Adrenal gland (tissue), 5 donors: Measurements from ENCODE around the gene CNGA3.

ENCODE experiments used
- POLR2A ChIP-seq, 2 donors: fragments of 450-650 bp; IDR thresholded peaks; one replicate each; pipeline ENCODE4 v1.6.1; 2017; ENCODE audit warnings: antibody characterized with exemption in 2 of 2, mild to moderate bottlenecking in 2 of 2, moderate library complexity in 1 of 2
- TF ChIP-seq, protein P1 (sequence below), 6 experiments: fragments of 450-650 bp in 4 of 6; fragments of 200-600 bp in 2 of 6; sonication (generic) in 1 of 6; IDR thresholded peaks; 1 replicate in 5 of 6; 2 replicates in 1 of 6; pipeline versions ENCODE4 v1.5.1 to v1.8.0; 2016 to 2021; ENCODE audit warnings: antibody characterized with exemption in 6 of 6, mild to moderate bottlenecking in 2 of 6, moderate library complexity in 1 of 6
- donor health status: DM: no; HTN: no; CAD: no.

DNA sequence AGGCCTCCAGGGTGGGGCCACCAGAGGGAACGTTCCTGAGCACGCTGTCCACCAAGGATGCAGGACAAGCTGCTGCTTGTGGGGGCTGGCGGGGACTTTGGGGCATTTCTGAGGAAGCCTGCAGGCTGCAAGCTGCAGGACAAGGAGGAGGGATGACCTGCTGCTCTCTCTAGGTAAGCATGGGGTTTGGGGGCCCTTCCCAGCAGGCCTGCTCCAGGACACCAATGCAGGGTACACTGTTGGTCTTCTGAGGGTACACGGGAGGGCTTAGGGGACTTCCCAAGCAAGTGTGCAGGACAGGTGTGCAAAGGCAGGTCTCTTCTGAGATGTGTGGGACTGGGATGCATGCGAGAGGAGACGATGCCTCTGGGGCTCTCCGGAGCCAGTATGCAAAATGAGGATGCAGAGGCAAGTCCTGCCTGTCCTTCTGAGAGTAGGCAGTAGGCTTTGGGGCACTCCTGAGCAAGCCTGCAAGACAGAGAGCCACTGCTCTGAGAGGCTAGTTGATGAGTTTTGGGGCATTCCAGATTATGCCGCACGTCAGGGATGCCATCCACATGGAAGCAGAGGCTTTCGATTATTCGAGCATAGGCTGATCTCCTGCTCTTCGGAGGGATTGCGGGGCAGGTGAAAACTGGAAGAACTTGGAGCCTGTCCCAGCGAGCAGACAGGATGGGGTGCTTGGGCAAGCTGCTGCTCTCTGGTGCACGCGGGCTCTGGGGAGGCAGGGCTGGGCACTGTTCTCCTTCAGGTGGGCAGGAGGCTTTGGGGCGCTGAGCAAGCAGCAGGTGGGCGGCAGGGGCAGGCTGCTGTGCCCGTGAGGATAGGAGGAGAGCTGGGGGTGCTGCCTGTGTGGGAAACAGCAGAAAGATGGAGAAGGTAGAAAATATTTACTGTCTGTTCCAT, 44.6 kb downstream of the CNGA3 start:
- TF ChIP-seq, protein P1, sequence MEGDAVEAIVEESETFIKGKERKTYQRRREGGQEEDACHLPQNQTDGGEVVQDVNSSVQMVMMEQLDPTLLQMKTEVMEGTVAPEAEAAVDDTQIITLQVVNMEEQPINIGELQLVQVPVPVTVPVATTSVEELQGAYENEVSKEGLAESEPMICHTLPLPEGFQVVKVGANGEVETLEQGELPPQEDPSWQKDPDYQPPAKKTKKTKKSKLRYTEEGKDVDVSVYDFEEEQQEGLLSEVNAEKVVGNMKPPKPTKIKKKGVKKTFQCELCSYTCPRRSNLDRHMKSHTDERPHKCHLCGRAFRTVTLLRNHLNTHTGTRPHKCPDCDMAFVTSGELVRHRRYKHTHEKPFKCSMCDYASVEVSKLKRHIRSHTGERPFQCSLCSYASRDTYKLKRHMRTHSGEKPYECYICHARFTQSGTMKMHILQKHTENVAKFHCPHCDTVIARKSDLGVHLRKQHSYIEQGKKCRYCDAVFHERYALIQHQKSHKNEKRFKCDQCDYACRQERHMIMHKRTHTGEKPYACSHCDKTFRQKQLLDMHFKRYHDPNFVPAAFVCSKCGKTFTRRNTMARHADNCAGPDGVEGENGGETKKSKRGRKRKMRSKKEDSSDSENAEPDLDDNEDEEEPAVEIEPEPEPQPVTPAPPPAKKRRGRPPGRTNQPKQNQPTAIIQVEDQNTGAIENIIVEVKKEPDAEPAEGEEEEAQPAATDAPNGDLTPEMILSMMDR (IDR thresholded peaks at IDR 0.05) = no peak
- no peak for TF ChIP-seq POLR2A (IDR thresholded peaks at IDR 0.05)
